HG03432 (cell line): ENCODE measurements around the gene HNRNPK.
"Not testable (repeated sequence)": the region's sequence is repeated elsewhere in the genome, so short reads cannot be mapped to it uniquely, and the experiment has no call there.

ENCODE experiments used
- ATAC-seq: cut with Tn5 transposase; IDR thresholded peaks from one replicate; pipeline ENCODE4 v1.9.1; 2021; ENCODE audit warnings: mild to moderate bottlenecking, moderate library complexity; ENCODE audit not compliant: unreplicated experiment

HNRNPK gene

DNA sequence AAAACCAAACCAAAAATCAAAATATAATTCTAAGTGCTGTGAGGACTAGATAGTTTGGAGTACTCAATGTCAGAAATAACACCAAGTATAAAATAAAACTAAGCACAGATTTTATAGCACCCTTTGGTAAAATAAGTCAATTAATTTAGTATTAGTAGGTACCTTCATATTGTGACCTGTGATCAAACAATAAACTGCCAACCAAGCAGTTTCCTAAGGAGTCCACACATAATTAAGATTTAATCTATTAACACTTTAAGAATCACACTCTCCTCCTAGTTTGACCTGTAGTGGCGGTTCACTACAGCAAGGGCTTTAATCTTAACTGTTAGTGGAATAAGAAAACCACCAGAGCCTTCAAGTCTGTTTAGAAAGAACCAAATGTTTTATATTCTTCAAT, 2.8 kb downstream of the HNRNPK start:
- no peak for ATAC-seq

- ATAC-seq, result no peak
Observed at GRCh38 chr9:83976372-83976771, 3.6 kb downstream of the HNRNPK start.

DNA sequence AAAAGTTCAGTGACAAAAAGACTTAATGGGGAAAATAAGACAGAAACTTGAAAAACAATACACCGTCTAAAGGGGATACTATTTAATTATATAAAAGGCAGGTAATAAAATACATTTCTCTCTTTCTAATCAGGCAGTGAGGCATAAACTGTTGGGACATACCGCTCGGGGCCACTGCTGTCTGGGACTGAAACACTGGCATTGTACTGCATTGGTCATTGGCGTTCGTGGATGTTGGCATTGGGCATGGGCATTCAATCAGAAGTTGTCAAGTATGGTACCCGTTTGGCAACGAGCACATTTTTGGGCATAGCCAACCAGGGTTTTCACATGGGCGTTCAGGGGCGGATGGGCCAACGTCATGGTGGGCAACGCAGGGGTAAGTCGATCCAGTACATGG, 4.7 kb downstream of the HNRNPK start:
- no peak for ATAC-seq

DNA sequence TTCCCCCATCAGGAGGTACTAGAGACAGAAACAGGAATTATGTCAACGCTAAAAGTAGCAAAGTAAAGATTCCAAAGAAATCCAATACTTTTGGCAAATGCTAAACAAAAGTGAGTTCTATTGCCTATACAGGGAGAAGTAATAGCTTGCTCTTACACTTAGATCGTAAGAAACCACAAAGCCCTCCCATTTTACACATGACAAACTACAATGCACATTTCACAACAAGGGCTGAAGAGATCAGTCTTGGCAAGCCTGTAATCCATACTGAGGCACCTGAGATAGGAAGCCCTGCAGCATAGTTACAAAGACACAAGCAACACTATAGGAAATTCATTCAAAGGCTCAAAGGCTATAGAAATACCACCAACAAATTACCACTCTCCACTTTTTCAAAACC, 7.7 kb downstream of the HNRNPK start:
- no peak for ATAC-seq

DNA sequence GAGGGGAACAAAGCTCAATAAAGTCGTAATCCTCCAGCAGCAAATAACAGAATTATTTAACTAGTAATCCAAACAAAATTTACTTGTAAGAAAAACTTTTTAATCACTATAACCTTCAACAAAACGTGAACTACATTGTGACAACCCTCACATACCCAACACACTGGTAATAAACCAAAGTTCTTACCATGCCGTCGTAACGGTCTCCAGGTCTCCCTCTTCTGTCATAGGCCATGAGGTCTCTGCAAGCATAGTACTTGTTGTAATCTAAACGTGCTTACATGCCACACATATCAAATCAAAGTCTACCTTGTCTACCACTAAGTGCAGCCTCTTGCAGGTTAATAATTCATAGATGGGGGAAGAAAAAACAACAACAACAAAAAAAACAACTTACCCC, 8.5 kb downstream of the HNRNPK start:
- ATAC-seq, result no peak

DNA sequence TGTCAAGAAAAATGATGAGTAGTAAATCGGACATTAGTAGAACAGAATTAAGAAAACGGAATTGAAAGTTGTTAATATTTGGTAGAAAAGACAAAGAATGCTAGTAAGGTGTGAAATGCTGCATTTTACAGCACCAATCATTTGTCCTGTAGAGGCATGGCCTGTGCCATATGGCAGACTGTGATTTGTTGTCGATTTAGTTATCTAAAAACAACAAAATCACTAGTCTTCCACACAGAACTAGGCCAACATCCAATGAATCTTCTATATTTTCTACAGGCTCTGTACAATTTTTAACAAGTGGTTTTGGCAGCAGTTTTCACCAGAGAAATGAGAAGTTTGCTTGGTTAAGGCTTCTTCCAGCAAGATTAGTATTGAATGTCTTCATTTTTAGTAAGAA, 10.4 kb downstream of the HNRNPK start:
- ATAC-seq, result no peak

DNA sequence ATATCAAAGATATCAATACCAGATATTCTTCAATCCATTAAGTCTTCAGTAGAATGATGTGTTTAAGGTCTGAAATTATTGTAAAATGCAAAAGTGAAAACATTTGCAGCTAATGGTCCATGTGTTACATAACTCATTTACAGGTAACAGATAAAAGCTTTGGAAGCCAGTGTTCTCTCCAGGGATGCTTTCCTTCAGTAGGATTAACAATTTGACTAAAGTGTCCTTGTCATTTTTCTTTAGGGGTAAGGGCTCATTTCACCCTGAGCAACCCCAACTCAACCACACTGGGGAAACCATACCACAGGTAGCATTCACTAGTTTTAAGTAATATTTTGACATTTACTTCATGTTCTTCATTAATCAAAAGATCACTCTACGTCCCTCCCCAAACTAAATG, 12.9 kb downstream of the HNRNPK start:
- ATAC-seq, result no peak

DNA sequence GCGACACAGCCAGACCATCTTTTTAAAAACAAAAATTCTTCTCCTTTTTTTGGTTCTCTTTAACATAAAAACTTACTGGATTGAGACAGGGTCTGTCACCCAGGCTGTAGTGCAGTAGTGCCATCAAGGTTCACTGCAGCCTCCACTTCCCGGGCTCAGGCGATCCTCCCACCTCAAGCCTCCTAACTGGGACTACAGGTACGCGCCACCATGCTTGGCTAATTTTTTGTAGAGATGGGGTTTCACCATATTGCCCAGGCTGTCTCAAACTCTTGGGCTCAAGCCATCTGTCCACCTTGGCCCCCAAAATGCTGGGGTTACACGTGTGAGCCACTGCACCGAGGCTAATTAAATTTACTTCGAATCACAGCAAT, 13.8 kb downstream of the HNRNPK start:
- no peak for ATAC-seq

DNA sequence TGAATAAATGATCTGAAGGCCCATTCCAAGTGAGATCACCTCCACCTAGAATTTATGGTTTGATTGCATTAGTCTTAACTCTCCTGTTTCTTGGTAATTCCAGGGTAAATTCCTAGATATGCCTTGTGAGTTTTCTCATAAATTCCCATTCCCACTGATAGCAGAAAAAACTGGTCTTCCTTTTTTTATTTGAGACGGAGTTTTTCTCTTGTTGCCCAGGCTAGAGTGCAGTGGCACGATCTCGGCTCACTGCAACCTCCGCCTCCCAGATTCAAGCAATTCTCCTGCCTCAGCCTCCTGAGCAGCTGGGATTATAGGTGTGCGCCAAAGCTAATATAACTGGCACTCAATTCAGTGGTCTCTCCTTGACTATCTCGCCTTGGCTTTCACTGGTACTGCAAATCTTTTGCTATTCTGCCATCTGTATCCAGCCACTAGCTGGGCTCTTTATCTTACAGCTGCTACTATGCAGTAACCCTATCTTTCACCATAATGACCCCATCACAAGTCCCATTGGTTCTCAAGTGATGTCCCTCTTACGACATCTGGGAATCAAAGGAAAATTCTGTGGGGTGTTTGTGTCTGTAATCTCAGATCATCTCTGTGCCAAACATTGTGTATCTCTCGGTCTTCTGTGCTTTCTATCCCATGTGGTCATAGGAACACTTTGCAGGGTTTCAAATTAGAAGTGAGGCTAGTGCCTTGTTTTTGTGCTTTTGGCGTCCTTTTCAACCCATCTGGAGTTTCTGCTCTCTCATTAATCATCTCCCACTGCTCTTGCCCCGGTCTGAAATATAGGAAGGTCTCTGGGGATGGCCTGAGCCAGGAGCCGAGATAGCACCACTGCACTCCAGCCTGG, 14.4 kb downstream of the HNRNPK start:
- ATAC-seq, result no peak

GRCh38 chr9:83964973-83965349, 15.1 kb downstream of the HNRNPK start:
- no peak for ATAC-seq

GRCh38 chr9:83962165-83962564, 17.9 kb downstream of the HNRNPK start:
- ATAC-seq, result no peak

DNA sequence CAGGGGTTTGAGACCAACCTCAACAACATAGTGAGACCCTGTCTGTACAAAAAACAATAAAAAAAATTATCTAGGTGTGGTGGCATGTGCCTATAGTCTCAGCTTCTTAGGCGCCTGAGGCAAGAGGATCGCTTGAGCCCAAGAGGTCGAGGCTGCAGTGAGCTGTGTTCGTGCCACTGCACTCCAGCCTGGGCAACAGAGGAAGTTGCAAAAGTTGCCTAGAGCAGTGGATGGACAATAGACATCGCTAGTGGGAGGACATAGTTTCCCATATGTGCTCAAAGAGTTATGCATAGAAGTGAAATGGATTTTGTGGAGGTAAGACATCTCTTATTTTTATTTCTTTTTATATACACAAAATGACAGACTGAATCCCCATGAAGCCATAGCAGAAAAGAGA, 19.0 kb downstream of the HNRNPK start:
- no peak for ATAC-seq

DNA sequence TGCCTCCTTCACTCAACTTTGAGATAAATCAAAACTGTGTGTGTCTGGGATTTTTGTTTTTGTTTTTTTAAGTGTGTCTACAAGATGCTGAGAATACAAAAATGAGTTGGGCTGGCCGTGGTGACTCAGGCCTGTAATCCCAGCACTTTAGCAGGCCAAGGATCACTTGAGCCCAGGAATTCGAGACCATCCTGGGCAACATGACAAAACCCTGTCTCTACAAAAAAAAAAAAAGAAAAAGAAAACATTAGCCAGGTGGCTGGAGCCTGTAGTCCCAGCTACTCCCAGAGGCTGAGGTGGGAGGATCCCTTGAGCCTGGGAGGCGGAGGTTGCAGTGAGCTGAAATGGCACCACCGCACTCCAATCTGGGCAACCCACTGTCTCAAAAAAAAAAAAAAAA, 21.0 kb downstream of the HNRNPK start:
- no peak for ATAC-seq

DNA sequence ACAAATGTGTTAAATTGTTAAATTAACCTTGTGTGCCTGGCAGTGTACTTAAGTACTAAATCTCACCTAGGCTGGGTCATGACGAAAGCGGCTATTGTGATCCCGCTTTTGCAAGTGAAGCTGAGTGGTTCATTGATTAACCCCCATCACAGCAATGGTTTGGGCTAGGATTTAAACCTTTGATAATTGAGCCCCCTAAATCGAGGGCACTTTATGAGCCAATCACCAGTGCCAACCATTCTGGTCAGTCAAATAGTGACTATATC, 22.8 kb downstream of the HNRNPK start:
- no peak for ATAC-seq

DNA sequence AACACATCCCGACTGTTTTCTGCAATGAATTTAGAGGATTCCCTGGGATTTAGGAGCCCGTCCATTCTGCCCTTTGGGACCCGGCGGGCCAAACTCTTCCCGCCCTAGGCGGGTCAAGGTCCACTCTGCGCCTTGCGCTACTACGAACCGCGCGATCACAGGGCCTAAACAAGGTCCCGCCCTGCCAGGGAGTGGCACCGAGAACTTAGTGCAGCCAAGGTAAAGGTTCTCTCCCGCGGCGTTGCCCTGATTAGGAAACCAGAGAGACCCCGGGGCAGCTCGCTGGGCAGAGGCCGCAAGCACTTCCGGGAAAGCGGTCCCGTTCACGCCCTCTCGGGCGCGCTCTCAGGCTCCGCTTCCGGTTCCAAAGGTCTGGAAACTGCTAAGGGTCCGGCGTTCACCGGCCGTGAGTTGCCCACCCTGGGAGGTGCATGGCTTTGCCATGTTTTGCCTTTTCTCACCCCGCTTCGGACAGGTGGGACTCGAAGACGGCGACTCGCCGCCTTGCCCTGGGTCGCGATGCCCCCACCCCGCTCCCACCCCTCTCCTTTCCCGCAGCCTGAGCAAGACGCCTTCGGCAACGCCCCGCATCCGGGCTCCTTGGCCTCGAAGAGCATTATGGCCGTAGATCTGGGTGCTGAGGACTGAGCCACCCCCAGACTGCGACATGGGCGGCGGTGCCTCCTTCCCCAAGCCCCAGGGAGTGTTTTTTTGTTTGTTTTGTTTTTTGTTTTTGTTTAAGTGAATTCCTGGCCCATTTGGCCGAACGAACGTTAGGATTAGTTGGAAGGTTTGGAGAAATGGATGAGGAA, 23.4 kb downstream of the HNRNPK start:
- peak; percentile 92 for ATAC-seq

DNA sequence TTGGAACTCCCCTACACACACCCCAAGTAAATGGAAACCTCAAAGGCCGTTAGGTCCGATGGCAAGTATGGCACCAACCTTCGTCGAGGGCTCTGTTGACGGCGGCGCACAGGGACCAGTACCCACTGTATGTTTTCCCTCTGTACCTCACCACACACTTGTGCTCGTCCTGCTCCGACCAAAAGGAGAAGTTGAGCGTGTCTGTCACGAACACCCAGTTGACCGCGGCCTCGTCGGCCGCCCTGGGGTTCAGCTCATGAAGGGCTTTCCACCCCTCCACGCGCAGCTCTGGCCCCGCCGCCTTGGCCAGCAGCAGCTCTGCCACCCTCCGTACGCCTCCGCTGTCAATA, 24.0 kb downstream of the HNRNPK start:
- peak; percentile 63 for ATAC-seq

DNA sequence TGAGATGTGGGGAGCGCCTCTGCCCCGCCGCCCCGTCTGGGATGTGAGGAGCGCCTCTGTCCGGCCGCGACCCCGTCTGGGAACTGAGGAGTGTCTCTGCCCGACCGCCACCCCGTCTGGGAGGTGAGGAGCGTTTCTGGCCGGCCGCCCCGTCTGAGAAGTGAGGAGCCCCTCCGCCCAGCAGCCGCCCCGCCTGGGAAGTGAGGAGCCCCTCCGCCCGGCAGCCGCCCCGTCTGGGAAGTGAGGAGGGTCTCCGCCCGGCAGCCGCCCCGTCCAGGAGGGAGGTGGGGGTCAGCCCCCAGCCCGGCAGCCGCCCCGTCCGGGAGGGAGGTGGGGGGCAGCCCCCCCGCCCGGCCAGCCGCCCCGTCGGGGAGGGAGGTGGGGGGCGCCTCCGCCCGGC, 31.9 kb downstream of the HNRNPK start:
- ATAC-seq, result not testable (repeated sequence)

GRCh38 chr9:83940590-83941303, 39.3 kb downstream of the HNRNPK start:
- ATAC-seq, result no peak

GRCh38 chr9:83937861-83938455, 42.1 kb downstream of the HNRNPK start:
- ATAC-seq, result peak; percentile 74

- ATAC-seq, result no peak
Observed at GRCh38 chr9:83936523-83936922, 43.5 kb downstream of the HNRNPK start.

GRCh38 chr9:83935276-83935935, 44.6 kb downstream of the HNRNPK start:
- no peak for ATAC-seq
